PC-3 (cell line): ENCODE measurements around the gene LBX2. TPM values are rescaled to one million over a fixed set of nuclear protein-coding genes. Genes with fewer than 3 reads are reported as not detected.

Experiments
- ATAC-seq: fragments of 200-7000 bp; cut with Tn5 transposase; 2 replicates; pipeline ENCODE4 v1.9.1; 2020; ENCODE audit warnings: mild to moderate bottlenecking, moderate library complexity
- BruUV-seq: library from RNA; stranded (reverse); fragments of 400-500 nt; replicated peaks from 2 replicates; lab custom pipeline; 2021; lab: Mats Ljungman, UMichigan
- CTCF ChIA-PET: fragments of 300-600 bp; sonication (Branson Sonifier 250); formaldehyde crosslinking; loops from one replicate; lab custom pipeline; 2022; ENCODE audit warnings: antibody characterized with exemption; lab: Charles Lee
- POLR2A ChIA-PET: fragments of 300-600 bp; sonication (Branson Sonifier 250); formaldehyde crosslinking; loops from one replicate; lab custom pipeline; 2022; ENCODE audit warnings: antibody characterized with exemption; ENCODE audit not compliant: unreplicated experiment; lab: Charles Lee
- DNase-seq: peaks from one replicate; pipeline ENCODE4 v3.0.0-alpha.2; 2015
- H2AFZ ChIP-seq: fragments of 300-600 bp; sonication (generic); 2 replicates; pipeline ENCODE4 v1.6.0; 2016; ENCODE audit warnings: antibody characterized with exemption, low read length
- H3F3A ChIP-seq: fragments of 300-600 bp; sonication (generic); one replicate; pipeline ENCODE4 v1.6.0; 2017; ENCODE audit warnings: antibody characterized with exemption, low read length, control low read depth, mild to moderate bottlenecking; ENCODE audit not compliant: unreplicated experiment
- H3K27ac ChIP-seq: fragments of 300-600 bp; sonication (generic); 2 replicates; pipeline ENCODE4 v1.5.1; 2016; ENCODE audit warnings: mild to moderate bottlenecking, low read length
- H3K27me3 ChIP-seq: fragments of 300-600 bp; sonication (generic); 2 replicates; pipeline ENCODE4 v1.6.1; 2016; ENCODE audit warnings: low read length, mixed read lengths
- H3K36me3 ChIP-seq: fragments of 300-600 bp; sonication (generic); 2 replicates; pipeline ENCODE4 v1.6.1; 2016; ENCODE audit warnings: low read depth, mixed run types, low read length, mixed read lengths
- H3K4me1 ChIP-seq: fragments of 300-600 bp; sonication (generic); 2 replicates; pipeline ENCODE4 v1.5.1; 2016; ENCODE audit warnings: low read length; ENCODE audit not compliant: insufficient read depth
- H3K4me2 ChIP-seq: fragments of 300-600 bp; sonication (generic); 2 replicates; pipeline ENCODE4 v1.6.0; 2016; ENCODE audit warnings: low read length
- H3K4me3 ChIP-seq: fragments of 300-600 bp; sonication (generic); 2 replicates; pipeline ENCODE4 v1.5.1; 2016; ENCODE audit warnings: mild to moderate bottlenecking, low read length, mixed read lengths
- H3K79me2 ChIP-seq: fragments of 300-600 bp; sonication (generic); 2 replicates; pipeline ENCODE4 v1.6.1; 2017; ENCODE audit warnings: low read length, mixed read lengths
- H3K9ac ChIP-seq: fragments of 300-600 bp; sonication (generic); 2 replicates; pipeline ENCODE4 v1.6.0; 2016; ENCODE audit warnings: mild to moderate bottlenecking, low read length
- H3K9me2 ChIP-seq: fragments of 300-600 bp; sonication (generic); replicated peaks from 2 replicates; pipeline ENCODE4 v1.6.1; 2016; ENCODE audit warnings: mixed run types, low read length, mixed read lengths
- H3K9me3 ChIP-seq: fragments of 300-600 bp; sonication (generic); 2 replicates; pipeline ENCODE4 v1.6.1; 2016; ENCODE audit warnings: low read length, mixed read lengths
- H4K20me1 ChIP-seq: fragments of 300-600 bp; sonication (generic); 2 replicates; pipeline ENCODE4 v1.6.1; 2016; ENCODE audit warnings: low read length, mixed read lengths
- CTCF ChIP-seq: fragments of 300-600 bp; sonication (generic); conservative IDR thresholded peaks from 2 replicates; pipeline ENCODE4 v1.5.1; 2017; ENCODE audit warnings: antibody characterized with exemption, low read depth, mild to moderate bottlenecking, low read length
- EZH2 ChIP-seq: fragments of 300-600 bp; sonication (generic); IDR thresholded peaks from one replicate; pipeline ENCODE4 v1.6.1; 2017; ENCODE audit warnings: antibody characterized with exemption, mild to moderate bottlenecking, low read length; ENCODE audit not compliant: unreplicated experiment
- EZH2phosphoT487 ChIP-seq: fragments of 300-600 bp; sonication (generic); IDR thresholded peaks from 2 replicates; pipeline ENCODE4 v1.6.1; 2018; ENCODE audit warnings: mild to moderate bottlenecking, antibody characterized with exemption, low read length, borderline replicate concordance
- intact Hi-C: fragments of 100-400 bp; cut with micrococcal nuclease; formaldehyde crosslinking; loops from 2 replicates; pipeline ENCODE4 v1.9.0; 2023
- total RNA-seq: library from RNA; depleted of rRNA; stranded (reverse); fragments of >200 nt; gene quantifications from 2 replicates; pipeline ENCODE4 v1.2.3, GENCODE V29; 2014

Gene LBX2
- total RNA-seq, 1 experiment from 2014 or later: not detected

DNA sequence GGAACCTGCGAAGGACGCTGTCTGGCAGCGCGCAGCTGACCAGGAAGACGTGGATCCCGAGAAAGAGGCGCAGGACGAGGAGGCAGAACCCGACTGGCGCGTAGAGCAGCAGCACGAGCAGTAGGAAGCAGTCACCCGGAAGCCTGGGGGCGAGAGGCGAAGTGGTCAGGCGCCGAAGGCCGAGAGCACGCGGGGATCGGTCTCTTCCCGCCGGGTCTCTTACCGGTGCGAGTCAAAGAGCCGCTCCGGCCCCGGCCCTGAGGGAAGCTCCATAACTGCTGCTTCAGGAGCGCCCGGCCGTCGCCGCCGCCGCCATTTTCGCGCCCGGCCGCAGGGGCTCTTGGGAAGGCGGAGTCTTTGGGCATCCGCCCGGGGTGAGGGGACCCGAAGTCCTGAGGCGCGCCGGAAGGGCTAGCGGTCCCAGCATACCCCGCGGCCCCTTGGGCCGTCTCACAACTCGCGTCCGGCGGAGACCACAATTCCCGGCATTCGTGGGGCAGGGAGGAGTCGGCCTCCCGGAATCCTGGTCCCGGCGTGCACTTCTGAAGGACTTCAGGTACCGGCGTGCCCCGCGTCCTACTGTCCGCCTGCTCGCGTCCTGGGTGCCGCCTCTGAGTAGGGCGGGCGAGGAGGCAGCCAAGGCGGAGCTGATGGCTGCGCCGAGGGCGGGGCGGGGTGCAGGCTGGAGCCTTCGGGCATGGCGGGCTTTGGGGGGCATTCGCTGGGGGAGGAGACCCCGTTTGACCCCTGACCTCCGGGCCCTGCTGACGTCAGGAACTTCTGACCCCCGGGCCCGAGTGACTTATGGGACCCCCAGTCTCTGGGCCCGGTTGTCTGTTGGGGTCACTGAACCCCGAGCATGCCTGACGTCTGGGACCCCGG, 30.2 kb upstream of the LBX2 start, which contains the start of the genes AUP1 and HTRA2:
TSS of gene AUP1 (minus strand) at position 350 of the 882 bp plus-strand sequence. CDS start at position 273, 77 bp downstream.
TSS of gene HTRA2 (plus strand) at position 577 of the 882 bp plus-strand sequence. CDS start at position 651, 74 bp downstream.
- Histone ChIP-seq H3K79me2 (peaks cover 43% of the 10 kb centered on the region), H3F3A (no peaks in the 10 kb centered on the region), H3K9ac (peak within 1 kb of the TSS; percentile 98), H4K20me1 (0 out of 2 replicates have a peak, but pooled peaks cover 7% of the 10 kb centered on the region), H3K9me3 (no peaks in the 10 kb centered on the region), H2AFZ (peak within 1 kb of the TSS; percentile 78), H3K4me1 (peaks cover 20% of the 10 kb centered on the region), H3K4me2 (peak within 1 kb of the TSS; percentile 97), H3K27ac (peak within 1 kb of the TSS; percentile 63), H3K4me3 (peak within 1 kb of the TSS; percentile 93), H3K9me2 (no peaks in the 10 kb centered on the region), H3K36me3 (peaks cover 33% of the 10 kb centered on the region), H3K27me3 (no peaks in the 10 kb centered on the region)
- TF ChIP-seq EZH2 (no peak), EZH2phosphoT487 (no peak), CTCF (no peak)
- intact Hi-C loops: loop anchor here (1.0 to 5.0 kb wide), 4 partner anchors 22 to 71 kb away; partner anchors contain the start of genes PCGF1, TTC31 and WBP1
- ATAC-seq (peak; percentile 93), DNase-seq (peak; percentile 99)
- CTCF ChIA-PET: no interaction called here
- no TSS peak for BruUV-seq
- POLR2A ChIA-PET: interaction anchor here (0.5 to 0.7 kb wide), 2 partner anchors 12 to 47 kb away, joined by 3 read pairs; no protein-coding TSS in a partner anchor

DNA sequence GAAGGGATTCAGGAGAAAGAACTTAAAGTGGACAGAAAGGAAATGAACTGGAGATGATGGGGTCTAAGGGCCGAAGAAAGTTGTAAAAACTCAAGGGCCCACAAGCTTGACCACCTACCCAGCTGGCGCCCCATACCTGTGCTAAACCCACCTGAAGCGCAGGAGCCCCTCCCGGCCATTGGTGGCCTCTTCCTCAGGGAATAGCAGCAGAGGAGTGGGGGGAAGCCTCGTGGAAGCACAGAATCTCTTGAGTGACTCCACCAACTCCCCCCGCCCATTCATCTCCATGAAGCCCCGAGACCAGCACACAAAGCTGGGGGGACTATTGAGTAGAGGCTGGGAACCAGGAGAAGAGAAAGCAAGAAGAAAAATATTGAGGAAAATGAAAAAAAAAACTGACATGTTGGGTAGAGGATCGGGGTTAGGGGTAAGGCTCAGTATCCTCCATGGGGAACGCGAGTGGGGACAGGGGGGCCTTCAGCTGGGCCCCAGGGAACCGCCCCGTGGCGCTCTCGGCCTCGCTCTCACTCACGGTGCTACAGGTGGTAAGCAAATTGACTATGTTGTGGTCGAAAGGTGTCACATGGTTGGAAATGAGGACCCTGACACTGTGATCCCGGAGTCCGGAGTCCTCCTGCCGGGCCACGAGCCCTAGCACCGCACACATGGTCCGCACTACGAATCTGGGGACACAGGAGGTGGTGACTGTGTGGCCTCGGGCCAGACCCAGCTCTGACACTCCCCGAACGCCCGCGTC, 29.4 kb upstream of the LBX2 start:
- H2AFZ ChIP-seq: peak overlapping the region; percentile 75
- POLR2A ChIA-PET: no interaction called here

More for the DNA sequence above, 29.4 kb upstream of the LBX2 start:
- DNase-seq: no peak
- H3K27me3 ChIP-seq: no peaks in the 10 kb centered on the region
- peaks cover 33% of the 10 kb centered on the region for H3K36me3 ChIP-seq
- TF ChIP-seq CTCF (no peak), EZH2phosphoT487 (no peak), EZH2 (no peak)
- no peaks in the 10 kb centered on the region for H3K9me2 ChIP-seq
- peaks cover 43% of the 10 kb centered on the region for H3K79me2 ChIP-seq
- CTCF ChIA-PET: no interaction called here
- H4K20me1 ChIP-seq: 0 out of 2 replicates have a peak, but pooled peaks cover 7% of the 10 kb centered on the region
- peak overlapping the region; percentile 97 for H3K4me2 ChIP-seq
- peak overlapping the region; percentile 63 for H3K27ac ChIP-seq
- intact Hi-C loops: loop anchor here (1.0 kb wide), 3 partner anchors 21 to 70 kb away; partner anchors contain the start of genes PCGF1, TTC31 and WBP1
- peak overlapping the region; percentile 93 for H3K4me3 ChIP-seq
- TSS peak; percentile 55 for BruUV-seq
- no peaks in the 10 kb centered on the region for H3K9me3 ChIP-seq
- peak; percentile 9 for ATAC-seq
- peak overlapping the region; percentile 98 for H3K9ac ChIP-seq
- H3K4me1 ChIP-seq: peaks cover 20% of the 10 kb centered on the region
- H3F3A ChIP-seq: no peaks in the 10 kb centered on the region
